PC-3 (cell line): ENCODE results near the gene S1PR1.

Experiments used
- CTCF ChIP-seq: fragments of 300-600 bp; sonication (generic); conservative IDR thresholded peaks from 2 replicates; pipeline ENCODE4 v1.5.1; 2017; ENCODE audit warnings: antibody characterized with exemption, low read depth, mild to moderate bottlenecking, low read length
- EZH2 ChIP-seq: fragments of 300-600 bp; sonication (generic); IDR thresholded peaks from one replicate; pipeline ENCODE4 v1.6.1; 2017; ENCODE audit warnings: antibody characterized with exemption, mild to moderate bottlenecking, low read length; ENCODE audit not compliant: unreplicated experiment
- EZH2phosphoT487 ChIP-seq: fragments of 300-600 bp; sonication (generic); IDR thresholded peaks from 2 replicates; pipeline ENCODE4 v1.6.1; 2018; ENCODE audit warnings: mild to moderate bottlenecking, antibody characterized with exemption, low read length, borderline replicate concordance

GRCh38 chr1:101203820-101204540 is 32.8 kb upstream of the S1PR1 start:
- no peak for TF ChIP-seq CTCF
- TF ChIP-seq EZH2: no peak
- TF ChIP-seq EZH2phosphoT487: no peak
